Measurements from ENCODE around the gene NDUFB8. TPM values are rescaled to one million over a fixed set of nuclear protein-coding genes. Genes with fewer than 3 reads are reported as not detected.

Gene NDUFB8
- total and polyA plus RNA-seq, 8 donors, result 112 to 147 (median 134) TPM

DNA sequence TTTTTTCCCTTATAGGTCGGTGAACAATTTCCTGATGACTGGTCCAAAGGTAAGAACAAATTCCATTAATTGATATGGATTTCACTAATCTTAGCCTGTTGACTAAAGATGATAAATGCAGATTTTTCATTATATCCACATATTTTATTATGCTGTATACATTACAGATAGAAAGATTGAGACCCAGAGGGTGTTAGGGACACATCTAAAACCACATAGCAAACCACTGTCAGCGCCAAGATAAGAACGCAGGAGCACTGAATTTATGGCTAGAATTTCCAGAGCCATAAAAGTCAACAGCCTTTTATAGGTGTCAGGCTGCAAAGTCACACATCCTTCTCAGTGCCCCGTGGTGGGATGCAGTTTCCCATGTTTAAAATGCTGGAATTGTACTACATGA is 50.6 kb downstream of the NDUFB8 start:
- Histone ChIP-seq H3K4me1 (peaks cover 11 to 23% of the 10 kb centered on the region in 2 donors), H3K9me3 (no peaks in the 10 kb centered on the region), H3K4me3 (no peak overlapping the region), H3K36me3 (no peaks in the 10 kb centered on the region), H3K27me3 (peaks cover 15 to 54% of the 10 kb centered on the region in 2 donors), H3K27ac (no peak overlapping the region)
- no peak for ATAC-seq
- intact Hi-C loops (cut with DNase I), result no loop called here
- DNase-seq, result no peak
- TF ChIP-seq, protein P1, sequence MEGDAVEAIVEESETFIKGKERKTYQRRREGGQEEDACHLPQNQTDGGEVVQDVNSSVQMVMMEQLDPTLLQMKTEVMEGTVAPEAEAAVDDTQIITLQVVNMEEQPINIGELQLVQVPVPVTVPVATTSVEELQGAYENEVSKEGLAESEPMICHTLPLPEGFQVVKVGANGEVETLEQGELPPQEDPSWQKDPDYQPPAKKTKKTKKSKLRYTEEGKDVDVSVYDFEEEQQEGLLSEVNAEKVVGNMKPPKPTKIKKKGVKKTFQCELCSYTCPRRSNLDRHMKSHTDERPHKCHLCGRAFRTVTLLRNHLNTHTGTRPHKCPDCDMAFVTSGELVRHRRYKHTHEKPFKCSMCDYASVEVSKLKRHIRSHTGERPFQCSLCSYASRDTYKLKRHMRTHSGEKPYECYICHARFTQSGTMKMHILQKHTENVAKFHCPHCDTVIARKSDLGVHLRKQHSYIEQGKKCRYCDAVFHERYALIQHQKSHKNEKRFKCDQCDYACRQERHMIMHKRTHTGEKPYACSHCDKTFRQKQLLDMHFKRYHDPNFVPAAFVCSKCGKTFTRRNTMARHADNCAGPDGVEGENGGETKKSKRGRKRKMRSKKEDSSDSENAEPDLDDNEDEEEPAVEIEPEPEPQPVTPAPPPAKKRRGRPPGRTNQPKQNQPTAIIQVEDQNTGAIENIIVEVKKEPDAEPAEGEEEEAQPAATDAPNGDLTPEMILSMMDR (IDR thresholded peaks at IDR 0.05), result no peak

DNA sequence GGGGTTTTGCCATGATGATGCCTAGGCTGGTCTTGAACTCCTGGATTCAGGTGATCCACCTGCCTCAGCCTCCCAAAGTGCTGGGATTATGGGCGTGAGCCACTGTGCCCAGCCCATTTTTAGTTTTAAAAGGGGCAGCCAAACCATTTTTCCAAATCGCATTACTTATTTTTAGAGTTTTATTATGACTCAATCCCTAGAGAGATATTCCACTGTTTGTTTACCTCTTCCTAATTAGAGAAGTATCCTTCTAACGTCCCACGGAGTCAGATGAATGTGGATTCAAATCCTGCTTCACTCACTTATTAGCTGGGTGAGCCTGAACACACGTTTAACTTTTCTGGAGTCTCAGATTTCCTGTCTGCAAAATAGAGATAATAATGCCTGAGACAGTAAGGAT is 51.7 kb downstream of the NDUFB8 start:
- TF ChIP-seq, protein P1 (IDR thresholded peaks at IDR 0.05), result no peak
- H3K27me3 ChIP-seq, result peaks cover 11 to 58% of the 10 kb centered on the region in 2 donors
- H3K27ac ChIP-seq, result no peak overlapping the region
- DNase-seq (no peak), ATAC-seq (no peak)
- peaks cover 11 to 14% of the 10 kb centered on the region in 2 donors for H3K4me1 ChIP-seq
- intact Hi-C loops (cut with DNase I), result no loop called here
- no peaks in the 10 kb centered on the region for H3K9me3 ChIP-seq
- H3K36me3 ChIP-seq, result no peaks in the 10 kb centered on the region
- H3K4me3 ChIP-seq, result no peak overlapping the region

Other genes with a start within 250 kb of the NDUFB8 start
- 10 to 100 TPM; 36.7 to 49.2 TPM for gene BLOC1S2, start 243.2 kb downstream of the NDUFB8 start, total RNA-seq
- 10 to 100 TPM; 27.3 to 31.7 (median 29.0) TPM for gene BLOC1S2, start 243.2 kb downstream of the NDUFB8 start, polyA plus RNA-seq (ENCODE audit: insufficient read length in 6 of 6)
- gene PKD2L1, start 199.6 kb downstream of the NDUFB8 start, total RNA-seq, result under 1 TPM in 1 of 2 donors, not detected in 1; 0.37 TPM
- under 1 TPM; 0.22 to 0.47 (median 0.31) TPM for gene PKD2L1, start 199.6 kb downstream of the NDUFB8 start, polyA plus RNA-seq (ENCODE audit: insufficient read length in 6 of 6)
- gene SCD, start 182.6 kb downstream of the NDUFB8 start, total RNA-seq, result 100 to 1,000 TPM; 524 to 529 TPM
- gene SCD, start 182.6 kb downstream of the NDUFB8 start, polyA plus RNA-seq (ENCODE audit: insufficient read length in 6 of 6), result 10 to 100 TPM; 17.3 to 62.2 (median 27.5) TPM
- under 1 TPM in 1 of 2 donors, not detected in 1; 0.13 TPM for gene WNT8B, start 66.9 kb downstream of the NDUFB8 start, total RNA-seq
- under 1 TPM in 5 of 6 donors, not detected in 1; 0.09 to 0.24 (median 0.11) TPM for gene WNT8B, start 66.9 kb downstream of the NDUFB8 start, polyA plus RNA-seq (ENCODE audit: insufficient read length in 6 of 6)
- gene SEC31B, start 10.0 kb downstream of the NDUFB8 start, total RNA-seq, result 10 to 100 TPM in 1 of 2 donors, 1 to 10 TPM in 1; 8.8 to 10.1 TPM
- 10 to 100 TPM; 17.2 to 27.6 (median 23.2) TPM for gene SEC31B, start 10.0 kb downstream of the NDUFB8 start, polyA plus RNA-seq (ENCODE audit: insufficient read length in 6 of 6)
- gene HIF1AN, start 6.1 kb upstream of the NDUFB8 start, total RNA-seq, result 10 to 100 TPM; 37.7 to 41.5 TPM
- 10 to 100 TPM; 35.7 to 40.1 (median 37.3) TPM for gene HIF1AN, start 6.1 kb upstream of the NDUFB8 start, polyA plus RNA-seq (ENCODE audit: insufficient read length in 6 of 6)
- not detected for gene PAX2, start 215.7 kb upstream of the NDUFB8 start, total RNA-seq
- 1 to 10 TPM in 1 of 6 donors, under 1 TPM in 4, not detected in 1; 0.18 to 1.2 (median 0.47) TPM for gene PAX2, start 215.7 kb upstream of the NDUFB8 start, polyA plus RNA-seq (ENCODE audit: insufficient read length in 6 of 6)

Measured in left lung (tissue), 10 donors.